GM21423 (cell line): ENCODE measurements around the gene C19orf25.
"Not testable (repeated sequence)": the region's sequence is repeated elsewhere in the genome, so short reads cannot be mapped to it uniquely, and the experiment has no call there.

Experiments
- ATAC-seq: cut with Tn5 transposase; IDR thresholded peaks from one replicate; pipeline ENCODE4 v1.9.1; 2021; ENCODE audit warnings: mild to moderate bottlenecking, moderate library complexity; ENCODE audit not compliant: unreplicated experiment

Gene C19orf25

GRCh38 chr19:1512671-1513498 is 33.9 kb upstream of the C19orf25 start, which contains the start of gene ADAMTSL5:
Gene ADAMTSL5 (minus strand): TSS chr19:1513019. CDS start chr19:1510943, 2,076 bp downstream.
- no peak for ATAC-seq

GRCh38 chr19:1511318-1512317 is 32.6 kb upstream of the C19orf25 start:
- no peak for ATAC-seq

- no peak for ATAC-seq
Measured at GRCh38 chr19:1510807-1511206, 31.8 kb upstream of the C19orf25 start.

- no peak for ATAC-seq
Measured at GRCh38 chr19:1510442-1510806, 31.4 kb upstream of the C19orf25 start.

- ATAC-seq, result no peak
Measured at GRCh38 chr19:1509602-1510441, 30.8 kb upstream of the C19orf25 start.

- ATAC-seq, result no peak
Measured at GRCh38 chr19:1508507-1508856, 29.5 kb upstream of the C19orf25 start.

- ATAC-seq, result no peak
Measured at GRCh38 chr19:1507763-1508506, 28.9 kb upstream of the C19orf25 start.

GRCh38 chr19:1507192-1507660 is 28.2 kb upstream of the C19orf25 start:
- no peak for ATAC-seq

- no peak for ATAC-seq
Measured at GRCh38 chr19:1505991-1506881, 27.2 kb upstream of the C19orf25 start.

- no peak for ATAC-seq
Measured at GRCh38 chr19:1505012-1505411, 26.0 kb upstream of the C19orf25 start.

GRCh38 chr19:1503925-1504773 is 25.1 kb upstream of the C19orf25 start:
- ATAC-seq, result no peak

GRCh38 chr19:1503089-1503924 is 24.3 kb upstream of the C19orf25 start:
- no peak for ATAC-seq

GRCh38 chr19:1502433-1503088 is 23.5 kb upstream of the C19orf25 start:
- no peak for ATAC-seq

- ATAC-seq, result no peak
Measured at GRCh38 chr19:1501200-1501595, 22.2 kb upstream of the C19orf25 start.

- ATAC-seq, result not testable (repeated sequence)
Measured at GRCh38 chr19:1499231-1499630, 20.2 kb upstream of the C19orf25 start.

- no peak for ATAC-seq
Measured at GRCh38 chr19:1497578-1498235, 18.7 kb upstream of the C19orf25 start.
